ENCODE data around the gene YTHDF1.
A peak's percentile ranks its signal among the peaks of the same experiment; 100 is the strongest.

The YTHDF1 gene

DNA sequence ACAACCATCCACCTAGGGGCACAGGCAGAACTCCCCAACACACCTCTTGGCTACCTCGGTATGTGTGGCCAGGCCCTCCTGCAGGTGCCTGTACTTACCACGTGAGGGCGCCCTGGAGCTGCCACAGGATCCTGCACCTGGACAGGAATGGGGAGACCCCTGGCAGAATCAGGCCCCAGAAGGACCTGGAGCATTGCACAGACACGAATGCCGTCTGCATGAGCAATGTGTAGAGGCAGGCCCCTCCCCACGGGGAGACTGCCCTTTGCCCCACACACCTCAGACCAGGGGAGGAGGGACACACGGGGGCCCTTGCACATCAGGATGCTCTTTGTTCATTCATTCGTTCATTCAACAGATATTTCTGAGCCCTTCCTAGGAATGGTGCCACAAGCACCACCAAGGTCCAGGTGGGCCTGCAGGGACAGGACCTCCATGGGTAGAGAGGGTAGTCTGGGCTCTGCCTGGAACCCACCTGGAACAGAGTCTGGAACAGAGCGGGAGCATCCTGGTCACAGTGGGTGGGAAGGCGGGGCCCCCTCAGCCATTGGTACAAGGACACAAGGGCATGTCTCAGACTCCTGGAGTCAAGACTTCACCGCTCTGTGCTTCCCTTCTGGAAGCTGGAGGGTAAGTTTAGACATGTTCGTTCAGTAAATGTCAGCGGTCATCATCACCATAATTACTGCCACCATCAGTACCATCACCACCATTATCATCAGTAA lies 32.3 kb downstream of the YTHDF1 start:
- DNase-seq, result peak; percentile 65

DNA sequence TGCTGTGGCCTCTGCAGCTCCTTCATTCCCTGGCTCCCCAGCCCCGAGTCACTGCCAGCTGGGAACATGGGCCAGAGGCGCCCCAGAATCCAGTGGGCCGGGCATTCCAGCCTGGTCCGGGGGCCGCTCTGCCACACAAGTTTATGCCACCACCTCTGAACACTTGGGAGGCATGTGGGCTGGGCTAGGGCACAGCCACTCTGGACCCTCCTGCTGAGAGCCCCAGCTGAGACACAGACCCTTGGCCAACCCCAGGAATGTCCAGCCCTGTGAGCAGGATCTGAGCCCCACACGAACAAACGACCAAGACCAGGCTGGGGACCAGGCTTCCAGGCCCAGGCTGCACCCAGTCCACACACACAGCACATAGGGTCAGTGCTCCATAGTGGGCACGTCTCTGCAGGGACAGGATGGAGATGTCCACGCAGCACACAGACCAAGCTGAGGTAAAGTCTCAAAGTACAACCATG lies 33.0 kb downstream of the YTHDF1 start:
- DNase-seq, result no peak

DNA sequence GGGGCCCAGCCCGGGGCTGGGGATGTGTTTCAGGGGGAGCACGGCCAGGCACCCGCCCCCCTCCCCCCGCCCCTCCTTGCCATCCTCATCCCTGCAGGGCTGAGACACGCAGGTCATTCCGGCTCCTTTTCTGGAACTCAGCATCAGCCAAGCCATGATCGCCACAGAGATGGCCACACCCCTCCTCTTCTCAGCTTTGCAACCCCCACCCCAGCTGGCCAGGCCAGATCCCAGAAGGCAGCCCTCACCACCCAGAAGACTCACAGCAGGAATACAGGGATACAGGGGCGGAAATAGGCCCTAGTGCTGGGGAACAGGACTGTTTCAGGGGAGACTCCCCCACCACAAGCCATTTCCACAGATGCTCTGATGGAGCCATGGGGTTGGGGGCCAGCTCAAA lies 33.5 kb downstream of the YTHDF1 start:
- DNase-seq, result no peak

- DNase-seq, result no peak
These were observed 34.7 kb downstream of the YTHDF1 start for GRCh38 chr20:63181226-63181625.

DNA sequence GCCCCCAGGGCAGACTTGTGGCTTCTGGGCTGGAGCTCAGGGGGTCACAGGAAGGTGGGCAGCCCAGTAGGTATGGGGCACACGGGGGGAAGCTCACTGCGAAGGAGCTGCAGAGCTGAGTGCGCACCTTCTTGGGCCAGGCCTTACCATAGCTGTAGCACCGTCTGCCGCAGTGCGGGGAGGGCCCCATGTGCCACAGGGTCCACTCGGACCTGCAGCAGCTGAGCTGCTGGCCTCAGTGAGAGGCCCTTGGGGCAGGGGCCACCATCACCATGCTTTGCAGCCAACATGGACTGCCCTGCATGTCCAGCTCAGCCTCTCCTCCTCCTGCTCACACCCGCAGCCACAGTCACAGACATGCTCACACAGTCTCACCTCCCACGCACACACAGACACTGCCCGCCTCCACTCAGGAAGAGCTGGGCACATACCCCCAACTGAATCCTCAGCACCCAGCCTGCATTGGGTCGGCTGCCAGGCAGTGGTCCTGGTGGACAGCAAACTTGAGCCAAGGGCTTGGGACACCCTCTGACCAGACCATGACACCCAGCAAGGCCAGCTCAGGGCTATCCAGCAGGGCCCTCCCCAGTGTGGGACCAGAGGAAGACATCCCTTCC lies 35.3 kb downstream of the YTHDF1 start:
- no peak for DNase-seq

DNA sequence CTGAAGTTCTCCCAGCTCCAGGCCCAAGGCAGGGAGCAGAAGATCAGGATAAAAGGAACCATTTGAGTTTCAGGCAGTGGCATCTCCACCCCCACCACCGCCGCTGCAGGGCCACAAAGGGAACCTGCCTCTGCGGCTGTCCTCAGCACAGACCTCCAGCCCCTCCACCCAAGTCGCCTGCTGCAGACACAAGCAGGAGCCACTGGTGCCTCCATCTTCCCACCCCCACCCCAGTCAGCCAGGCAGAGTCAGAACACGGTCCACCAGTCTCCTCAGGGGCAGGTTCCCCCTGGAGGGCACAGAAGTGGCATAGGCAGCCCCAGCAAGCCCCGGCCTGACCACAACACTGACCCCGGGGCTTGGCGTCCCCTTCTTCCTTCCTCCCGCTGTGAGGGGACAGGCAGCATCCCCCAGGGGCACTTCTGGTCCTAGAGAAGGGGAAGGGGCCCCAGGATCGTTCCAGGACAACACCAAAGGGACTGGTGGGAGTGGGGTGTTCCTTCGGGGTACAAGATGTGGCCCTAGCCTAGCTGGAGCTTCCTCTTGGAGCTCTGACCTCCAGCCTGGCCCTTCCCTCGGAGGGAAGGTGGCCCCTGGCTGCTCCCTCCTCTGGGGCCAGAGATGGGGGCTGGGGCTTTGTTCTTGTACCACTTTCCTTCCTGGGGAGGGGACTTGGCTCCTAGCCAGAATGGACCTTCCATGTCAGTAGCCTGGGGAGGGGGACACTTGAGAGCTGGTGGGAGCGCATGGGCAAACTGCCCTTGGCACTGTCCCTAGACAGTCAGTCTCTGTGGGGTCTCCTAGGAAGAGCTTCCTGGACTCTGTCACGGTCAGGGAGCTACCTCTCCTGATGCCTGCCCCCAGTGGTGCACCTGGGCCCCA lies 36.0 kb downstream of the YTHDF1 start:
- no peak for DNase-seq

DNA sequence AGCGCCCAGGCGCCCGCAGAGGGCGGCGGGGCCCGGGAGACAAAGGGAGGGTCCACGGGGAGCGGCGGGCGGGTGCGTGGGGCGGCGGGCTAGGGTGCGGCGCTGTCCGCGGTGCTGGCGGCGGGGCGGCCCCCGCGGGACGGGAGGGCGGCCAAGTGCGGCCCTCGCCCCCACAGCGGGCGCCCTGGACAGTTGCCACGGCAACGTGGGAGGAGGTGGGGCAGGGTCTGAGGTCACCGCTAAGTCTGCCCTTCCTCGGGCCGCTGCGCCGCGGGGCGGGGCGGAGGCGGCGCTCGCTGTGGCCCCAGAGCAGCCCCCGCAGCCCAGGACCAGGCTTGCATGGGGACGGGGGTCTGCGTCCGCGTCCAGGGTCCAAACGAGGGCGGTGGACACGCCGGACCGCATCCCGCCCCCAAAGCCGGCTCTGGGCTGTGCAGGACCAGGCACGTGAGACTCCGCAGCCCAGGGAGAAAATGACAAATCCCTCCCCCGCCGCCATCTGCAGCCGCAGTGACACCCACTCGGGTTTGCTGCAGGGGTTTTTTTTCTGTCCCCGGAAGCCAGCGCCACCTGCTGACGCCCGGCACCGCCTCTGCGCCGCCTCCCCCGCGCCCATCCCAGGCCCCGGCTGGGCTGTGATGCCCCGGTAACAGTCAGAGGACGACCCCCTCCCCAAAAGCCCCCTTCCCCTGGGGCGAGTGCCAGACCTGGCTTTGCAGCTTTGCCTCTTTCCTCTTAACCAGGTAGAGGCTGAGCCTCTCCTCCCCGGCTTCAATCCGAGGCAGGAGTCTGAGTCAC lies 36.8 kb downstream of the YTHDF1 start:
- peak; percentile 89 for DNase-seq

GRCh38 chr20:63178446-63178820 lies 37.5 kb downstream of the YTHDF1 start:
- peak; percentile 76 for DNase-seq

GRCh38 chr20:63177785-63178445 lies 38.0 kb downstream of the YTHDF1 start:
- DNase-seq, result peak; percentile 83

DNA sequence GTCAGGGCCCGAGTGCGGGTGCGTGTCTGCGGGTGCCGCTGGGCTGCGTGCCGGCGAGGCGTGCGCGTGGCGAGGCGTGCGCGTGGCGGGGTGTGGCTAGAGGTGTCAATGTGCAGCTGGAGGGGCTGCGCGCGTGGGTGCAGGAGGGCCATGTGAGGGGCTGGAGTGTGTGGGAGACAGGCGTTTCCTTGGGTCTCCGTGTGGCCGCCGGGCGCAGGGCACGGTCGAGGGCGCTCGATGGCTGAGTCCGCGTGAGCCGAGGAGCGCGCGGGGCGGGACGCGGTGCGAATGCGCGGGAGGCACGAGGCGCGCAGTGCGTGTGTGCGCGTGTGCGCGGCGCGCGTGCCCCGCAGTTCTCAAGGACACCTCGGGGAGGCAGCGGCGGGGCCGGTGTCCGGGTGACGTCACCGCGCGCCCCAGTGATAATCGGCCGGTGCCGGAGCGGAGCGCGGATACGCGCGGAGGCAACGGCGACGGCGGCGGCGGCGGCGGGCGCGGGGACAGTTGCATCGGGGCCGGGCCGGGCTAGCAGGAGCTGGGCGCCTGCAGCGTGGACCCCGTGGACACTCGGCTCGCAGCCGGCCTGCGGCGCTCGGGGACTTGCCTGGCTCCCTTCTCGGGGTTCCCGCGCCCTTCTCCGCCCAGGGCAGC lies 38.7 kb downstream of the YTHDF1 start:
- DNase-seq, result peak; percentile 86

DNA sequence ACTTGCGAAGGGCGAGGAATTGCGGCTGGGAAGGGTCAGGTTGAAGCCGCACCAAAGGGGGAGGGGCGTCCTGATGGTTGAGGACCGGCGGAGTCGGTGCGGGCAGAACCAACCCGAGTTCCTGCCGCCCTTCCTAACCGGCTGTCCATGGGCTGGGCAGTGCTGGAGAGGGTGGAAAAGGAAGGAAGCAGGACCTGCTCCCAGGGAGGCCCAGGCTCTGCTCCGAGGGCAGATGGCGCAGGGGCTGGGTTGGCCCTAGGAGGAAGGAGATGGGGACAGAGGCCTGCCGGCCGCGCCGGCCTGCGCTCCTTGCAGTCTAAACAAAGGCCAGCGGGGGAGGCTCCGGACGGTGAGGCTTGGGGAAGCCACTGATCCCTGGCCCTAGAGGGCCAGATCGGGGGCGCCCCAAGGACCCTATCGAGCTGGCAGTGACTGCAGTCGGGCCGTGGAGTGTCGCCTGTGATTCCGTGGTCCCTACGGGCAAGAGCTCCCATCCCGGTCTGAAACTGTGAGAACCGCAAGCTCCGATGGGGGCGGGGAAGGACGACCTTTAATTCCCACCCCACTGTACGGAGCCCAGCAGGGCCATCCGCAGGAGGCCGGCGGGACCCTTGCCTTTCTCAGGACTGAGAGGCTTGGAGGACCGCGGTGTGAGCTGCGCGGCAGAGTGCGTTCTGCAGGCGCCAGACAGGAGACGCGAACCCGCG lies 39.4 kb downstream of the YTHDF1 start:
- peak; percentile 83 for DNase-seq

- no peak for DNase-seq
These were observed 39.9 kb downstream of the YTHDF1 start for GRCh38 chr20:63176034-63176426.

DNA sequence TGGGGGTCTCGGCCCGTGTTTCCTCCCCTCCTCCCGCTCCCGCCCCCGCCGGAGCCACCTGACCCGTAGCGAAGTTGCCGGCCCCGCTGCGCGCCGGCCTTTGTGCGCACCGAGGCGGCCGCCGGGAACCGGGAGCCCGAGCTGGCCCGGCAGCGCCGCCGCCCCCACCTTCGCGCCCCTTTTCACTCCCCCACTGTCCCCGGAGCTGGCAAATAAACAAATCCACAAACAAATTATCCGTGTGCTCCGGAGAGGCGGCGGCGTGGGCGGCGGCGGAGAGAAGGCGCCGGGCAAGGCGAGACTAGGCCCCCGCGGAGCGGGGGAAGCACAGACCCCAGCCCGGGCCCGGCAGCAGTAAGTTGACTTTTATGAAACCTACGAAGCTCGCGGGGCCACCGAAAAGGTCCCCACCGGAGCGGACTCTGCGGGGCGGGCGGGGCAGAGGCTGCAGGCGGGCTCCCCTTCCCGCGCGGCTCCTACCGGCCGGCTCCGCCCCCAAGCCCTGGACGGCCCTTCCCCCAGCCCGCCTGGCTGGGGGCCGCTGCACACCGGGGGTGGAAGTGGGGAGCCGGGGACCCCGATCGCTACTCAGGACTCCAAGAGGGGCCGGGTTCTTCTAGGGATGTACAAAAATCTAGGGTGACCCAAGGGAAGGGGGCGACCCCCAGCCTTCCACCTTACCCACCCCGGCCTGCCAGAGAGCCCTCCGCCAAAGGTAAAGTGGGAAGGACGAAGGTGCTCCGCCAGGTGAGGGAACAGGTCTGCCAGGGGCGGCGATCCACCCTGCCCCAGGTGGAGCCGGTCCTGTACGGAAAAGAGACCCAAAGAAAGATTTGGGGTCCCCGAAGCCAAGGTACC lies 40.7 kb downstream of the YTHDF1 start:
- DNase-seq, result peak; percentile 61

- DNase-seq, result peak; percentile 56
These were observed 41.5 kb downstream of the YTHDF1 start for GRCh38 chr20:63174309-63175037.

DNA sequence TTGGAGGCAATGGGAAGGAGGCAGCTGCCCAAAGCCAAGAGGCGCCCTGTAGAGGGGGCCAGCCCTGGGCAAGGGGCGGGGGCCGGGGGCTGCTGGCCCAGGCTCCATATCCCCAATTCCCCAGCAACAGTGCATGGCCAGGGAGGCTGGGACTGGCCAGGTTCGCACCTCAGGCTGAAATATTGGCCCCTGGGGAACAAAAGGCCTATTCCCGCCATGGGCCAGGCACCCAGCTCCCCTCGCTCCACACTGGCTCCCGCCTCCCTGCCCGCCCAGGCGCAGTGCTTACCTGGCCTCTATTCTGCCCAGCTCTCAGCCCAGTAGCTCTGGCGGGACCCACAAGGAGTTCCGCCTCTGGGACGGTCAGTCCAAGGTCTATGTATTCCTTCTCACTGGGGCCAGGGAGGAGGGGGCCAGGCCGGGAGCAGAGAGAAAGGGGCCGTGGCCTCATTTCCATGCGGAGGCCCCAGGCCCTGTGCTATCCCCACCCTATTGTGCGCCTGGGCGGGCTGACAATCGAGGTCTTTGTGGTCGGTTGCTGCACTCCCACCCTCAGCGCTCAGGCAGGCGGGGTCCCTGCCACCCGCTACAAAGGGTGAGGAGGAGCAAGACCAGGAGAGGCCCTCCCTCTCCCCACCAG lies 42.3 kb downstream of the YTHDF1 start:
- DNase-seq, result peak; percentile 87

GRCh38 chr20:63172726-63173125 lies 43.2 kb downstream of the YTHDF1 start:
- peak; percentile 40 for DNase-seq

DNA sequence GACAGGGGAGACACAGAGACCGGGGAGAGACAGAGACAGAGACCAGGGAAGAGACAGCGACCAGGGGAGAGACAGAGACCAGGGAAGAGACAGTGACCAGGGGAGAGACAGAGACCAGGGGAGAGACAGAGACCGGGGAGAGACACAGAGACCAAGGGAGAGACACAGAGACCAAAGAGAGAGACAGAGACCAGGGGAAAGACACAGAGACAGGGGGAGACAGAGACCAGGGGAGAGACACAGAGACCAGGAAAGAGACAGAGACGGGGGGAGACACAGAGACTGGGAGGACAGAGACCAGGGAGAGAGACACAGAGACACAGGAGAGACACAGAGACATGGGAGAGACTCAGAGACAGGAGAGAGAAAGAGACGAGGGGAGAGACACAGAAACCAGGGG lies 43.9 kb downstream of the YTHDF1 start:
- no peak for DNase-seq

GRCh38 chr20:63169681-63170080 lies 46.2 kb downstream of the YTHDF1 start:
- no peak for DNase-seq

GRCh38 chr20:63168861-63169260 lies 47.1 kb downstream of the YTHDF1 start:
- DNase-seq, result no peak

All from retina (tissue), 1 donor.